ENCODE measurements around the gene ZXDC. TPM values are rescaled to one million over a fixed set of nuclear protein-coding genes. Genes with fewer than 3 reads are reported as not detected.

The ZXDC gene
- total and polyA plus RNA-seq, 2 experiments from 2014 or later: 24.1 to 25.0 TPM

- DNase-seq (ENCODE audit: low spot score): no peak
- 96% methylated on average over 18 of the region's 18 CpGs for WGBS (ENCODE audit: low lambda C conversion rate, missing lambda C conversion rate)
- Histone ChIP-seq H3K27me3 (no peaks in the 10 kb centered on the region), H3K79me2 (no peaks in the 10 kb centered on the region), H3K9me3 (ENCODE audit: low read depth) (no peaks in the 10 kb centered on the region), H3K36me3 (replicated peaks; ENCODE audit: insufficient read depth, low read depth) (no peaks in the 10 kb centered on the region), H3K9me2 (replicated peaks; ENCODE audit: insufficient read depth) (no peaks in the 10 kb centered on the region), H2AFZ (no peak overlapping the region), H4K20me1 (ENCODE audit: insufficient read depth, poor library complexity, severe bottlenecking) (no peaks in the 10 kb centered on the region), H3K4me3 (no peak overlapping the region), H3K4me2 (no peak overlapping the region), H3K27ac (no peak overlapping the region), H3K4me1 (ENCODE audit: insufficient read depth) (no peaks in the 10 kb centered on the region)
- TF ChIP-seq EZH2phosphoT487 (IDR thresholded peaks at IDR 0.05; ENCODE audit: low read depth, severe bottlenecking, unreplicated experiment): no peak
- TF ChIP-seq EZH2 (IDR thresholded peaks at IDR 0.05; ENCODE audit: borderline replicate concordance): no peak
- TF ChIP-seq CTCF (IDR thresholded peaks at IDR 0.05; ENCODE audit: poor library complexity): no peak
Measured at GRCh38 chr3:126436826-126437717, 38.6 kb downstream of the ZXDC start.

- H3K36me3 ChIP-seq (replicated peaks; ENCODE audit: insufficient read depth, low read depth): no peaks in the 10 kb centered on the region
- no peak for DNase-seq (ENCODE audit: low spot score)
Measured at GRCh38 chr3:126435456-126436315, 40.0 kb downstream of the ZXDC start.

GRCh38 chr3:126434931-126435411, 40.7 kb downstream of the ZXDC start:
- Histone ChIP-seq H3K9me2 (replicated peaks; ENCODE audit: insufficient read depth) (no peaks in the 10 kb centered on the region), H3K4me1 (ENCODE audit: insufficient read depth) (no peaks in the 10 kb centered on the region), H3K27ac (no peak overlapping the region), H3K27me3 (no peaks in the 10 kb centered on the region), H3K4me3 (no peak overlapping the region), H2AFZ (no peak overlapping the region), H3K36me3 (replicated peaks; ENCODE audit: insufficient read depth, low read depth) (no peaks in the 10 kb centered on the region), H3K4me2 (no peak overlapping the region), H3K79me2 (no peaks in the 10 kb centered on the region), H4K20me1 (ENCODE audit: insufficient read depth, poor library complexity, severe bottlenecking) (no peaks in the 10 kb centered on the region), H3K9me3 (ENCODE audit: low read depth) (no peaks in the 10 kb centered on the region)
- DNase-seq (ENCODE audit: low spot score): no peak
- 98% methylated on average over 8 of the region's 8 CpGs for WGBS (ENCODE audit: low lambda C conversion rate, missing lambda C conversion rate)
- TF ChIP-seq EZH2phosphoT487 (IDR thresholded peaks at IDR 0.05; ENCODE audit: low read depth, severe bottlenecking, unreplicated experiment) (no peak), CTCF (IDR thresholded peaks at IDR 0.05; ENCODE audit: poor library complexity) (no peak), EZH2 (IDR thresholded peaks at IDR 0.05; ENCODE audit: borderline replicate concordance) (no peak)

More at GRCh38 chr3:126435456-126436315, 40.0 kb downstream of the ZXDC start:
- Histone ChIP-seq H3K9me2 (replicated peaks; ENCODE audit: insufficient read depth) (no peaks in the 10 kb centered on the region), H3K4me2 (no peak overlapping the region), H3K27me3 (no peaks in the 10 kb centered on the region), H3K9me3 (ENCODE audit: low read depth) (no peaks in the 10 kb centered on the region), H2AFZ (no peak overlapping the region), H4K20me1 (ENCODE audit: insufficient read depth, poor library complexity, severe bottlenecking) (no peaks in the 10 kb centered on the region), H3K27ac (no peak overlapping the region), H3K4me3 (no peak overlapping the region), H3K79me2 (no peaks in the 10 kb centered on the region), H3K4me1 (ENCODE audit: insufficient read depth) (no peaks in the 10 kb centered on the region)
- TF ChIP-seq CTCF (IDR thresholded peaks at IDR 0.05; ENCODE audit: poor library complexity): no peak
- WGBS (ENCODE audit: low lambda C conversion rate, missing lambda C conversion rate): 95% methylated on average over 14 of the region's 14 CpGs
